Middle frontal gyrus (tissue), 1 donor: ENCODE results near the gene PLSCR3.
"Not testable (repeated sequence)": the region's sequence is repeated elsewhere in the genome, so short reads cannot be mapped to it uniquely, and the experiment has no call there.

Experiments
- DNase-seq: peaks from one replicate; pipeline ENCODE4 v3.0.0-alpha.2; 2015; ENCODE audit warnings: low spot score; ENCODE audit errors: extremely low spot score

Gene PLSCR3

GRCh38 chr17:7382901-7383300 lies 11.4 kb downstream of the PLSCR3 start:
- DNase-seq = no peak

GRCh38 chr17:7380855-7381683 lies 13.3 kb downstream of the PLSCR3 start, which contains the start of gene TNK1:
Gene TNK1, plus strand, starts transcription at chr17:7381089. Its CDS starts 1,838 bp downstream, at chr17:7382927.
- no peak for DNase-seq

GRCh38 chr17:7380321-7380720 lies 14.0 kb downstream of the PLSCR3 start:
- DNase-seq = no peak

- DNase-seq = no peak
Measured at GRCh38 chr17:7379134-7379533, 15.2 kb downstream of the PLSCR3 start.

- no peak for DNase-seq
Measured at GRCh38 chr17:7374353-7374752, 20.0 kb downstream of the PLSCR3 start.

- DNase-seq = no peak
Measured at GRCh38 chr17:7370853-7371252, 23.5 kb downstream of the PLSCR3 start.

- no peak for DNase-seq
Measured at GRCh38 chr17:7369825-7370224, 24.5 kb downstream of the PLSCR3 start.

- not testable (repeated sequence) for DNase-seq
Measured at GRCh38 chr17:7368599-7368994, 25.7 kb downstream of the PLSCR3 start.

- DNase-seq = no peak
Measured at GRCh38 chr17:7367918-7368598, 26.3 kb downstream of the PLSCR3 start.

GRCh38 chr17:7367083-7367482 lies 27.2 kb downstream of the PLSCR3 start:
- DNase-seq = no peak

GRCh38 chr17:7365963-7366362 lies 28.4 kb downstream of the PLSCR3 start:
- not testable (repeated sequence) for DNase-seq

GRCh38 chr17:7363311-7363710 lies 31.0 kb downstream of the PLSCR3 start:
- DNase-seq = no peak

GRCh38 chr17:7361906-7362305 lies 32.4 kb downstream of the PLSCR3 start:
- no peak for DNase-seq

- no peak for DNase-seq
Measured at GRCh38 chr17:7357381-7357780, 36.9 kb downstream of the PLSCR3 start.

GRCh38 chr17:7356756-7357155 lies 37.6 kb downstream of the PLSCR3 start:
- no peak for DNase-seq

GRCh38 chr17:7356072-7356549 lies 38.2 kb downstream of the PLSCR3 start:
- DNase-seq = no peak

- DNase-seq = no peak
Measured at GRCh38 chr17:7355573-7355972, 38.8 kb downstream of the PLSCR3 start.

- DNase-seq = no peak
Measured at GRCh38 chr17:7355053-7355452, 39.3 kb downstream of the PLSCR3 start, which contains the start of gene TMEM95. Gene TMEM95, plus strand, starts transcription at chr17:7355156. Its CDS starts 49 bp downstream, at chr17:7355205.

- no peak for DNase-seq
Measured at GRCh38 chr17:7354262-7354843, 40.0 kb downstream of the PLSCR3 start.

- DNase-seq = no peak
Measured at GRCh38 chr17:7352910-7353635, 41.3 kb downstream of the PLSCR3 start.

- no peak for DNase-seq
Measured at GRCh38 chr17:7352503-7352889, 41.8 kb downstream of the PLSCR3 start.
